Astrocyte (in vitro differentiated cells and primary cell): ENCODE measurements around the gene OR2AK2. TPM values are rescaled to one million over a fixed set of nuclear protein-coding genes. Genes with fewer than 3 reads are reported as not detected.

Experiments
- DNase-seq: peaks from one replicate; pipeline ENCODE4 v3.0.0-alpha.2; 2010; ENCODE audit warnings: low read depth
- FAIRE-seq: peaks from 2 replicates; lab custom pipeline; 2011; peaks lifted over from hg19 to GRCh38; lab: Jason Lieb, UNC
- H2AFZ ChIP-seq: 2 replicates; pipeline ENCODE4 v1.6.0; 2012; ENCODE audit warnings: low read depth, low read length, inconsistent platforms
- H3K27ac ChIP-seq: 2 replicates; pipeline ENCODE4 v1.5.1; 2011; ENCODE audit warnings: low read depth, low read length, inconsistent platforms
- H3K27me3 ChIP-seq: 2 replicates; pipeline ENCODE4 v1.6.0; 2011; ENCODE audit warnings: low read length, inconsistent platforms; ENCODE audit not compliant: insufficient read depth
- H3K36me3 ChIP-seq: 2 replicates; pipeline ENCODE4 v1.5.1; 2011; ENCODE audit warnings: low read length, inconsistent platforms; ENCODE audit not compliant: insufficient read depth
- H3K4me1 ChIP-seq: 2 replicates; pipeline ENCODE4 v1.5.1; 2011; ENCODE audit warnings: low read length, inconsistent platforms; ENCODE audit not compliant: insufficient read depth
- H3K4me2 ChIP-seq: 2 replicates; pipeline ENCODE4 v1.6.0; 2012; ENCODE audit warnings: low read length, inconsistent platforms
- H3K4me3 ChIP-seq: 2 replicates; pipeline ENCODE4 v1.5.1; 2011; ENCODE audit warnings: low read depth, mild to moderate bottlenecking, low read length, inconsistent platforms; ENCODE audit not compliant: insufficient read depth
- H3K79me2 ChIP-seq: 2 replicates; pipeline ENCODE4 v1.6.0; 2012; ENCODE audit warnings: mild to moderate bottlenecking, low read length, inconsistent platforms; ENCODE audit not compliant: insufficient read depth
- H3K9ac ChIP-seq: 2 replicates; pipeline ENCODE4 v1.6.0; 2012; ENCODE audit warnings: mild to moderate bottlenecking, low read length, inconsistent platforms
- H3K9me3 ChIP-seq: 2 replicates; pipeline ENCODE4 v1.5.1; 2012; ENCODE audit warnings: low read depth, mild to moderate bottlenecking, low read length, inconsistent platforms; ENCODE audit not compliant: insufficient read depth
- H4K20me1 ChIP-seq: 2 replicates; pipeline ENCODE4 v1.6.0; 2012; ENCODE audit warnings: low read length, inconsistent platforms; ENCODE audit not compliant: insufficient read depth
- H3K27ac Mint-ChIP-seq: one replicate; pipeline ENCODE4 v1.8.0; 2021; ENCODE audit warnings: mild to moderate bottlenecking, mixed read lengths; ENCODE audit not compliant: unreplicated experiment
- H3K27me3 Mint-ChIP-seq: one replicate; pipeline ENCODE4 v1.8.0; 2021; ENCODE audit warnings: low read depth, mixed read lengths; ENCODE audit not compliant: unreplicated experiment
- H3K36me3 Mint-ChIP-seq: one replicate; pipeline ENCODE4 v1.8.0; 2021; ENCODE audit warnings: low read depth, mixed read lengths; ENCODE audit not compliant: unreplicated experiment
- H3K4me1 Mint-ChIP-seq: one replicate; pipeline ENCODE4 v1.8.0; 2021; ENCODE audit warnings: low read depth, mixed read lengths; ENCODE audit not compliant: unreplicated experiment
- H3K4me3 Mint-ChIP-seq: one replicate; pipeline ENCODE4 v1.8.0; 2021; ENCODE audit warnings: mild to moderate bottlenecking, moderate library complexity, mixed read lengths; ENCODE audit not compliant: unreplicated experiment
- H3K9me3 Mint-ChIP-seq: one replicate; pipeline ENCODE4 v1.8.0; 2021; ENCODE audit warnings: mild to moderate bottlenecking, mixed read lengths; ENCODE audit not compliant: unreplicated experiment
- CTCF ChIP-seq: IDR thresholded peaks from 2 replicates; pipeline ENCODE4 v1.5.1; 2011; ENCODE audit warnings: low read depth, mild to moderate bottlenecking, inconsistent platforms, low read length, moderate library complexity; ENCODE audit not compliant: insufficient read depth
- EZH2 ChIP-seq: IDR thresholded peaks from 2 replicates; pipeline ENCODE4 v1.6.1; 2012; ENCODE audit warnings: mild to moderate bottlenecking, low read length, inconsistent platforms; ENCODE audit not compliant: insufficient read depth
- total RNA-seq: library from RNA; stranded (reverse); gene quantifications from 2 replicates; pipeline ENCODE4 v1.2.1, GENCODE V29; 2021

Gene OR2AK2
- total RNA-seq, 1 donor from 2014 or later = not detected

DNA sequence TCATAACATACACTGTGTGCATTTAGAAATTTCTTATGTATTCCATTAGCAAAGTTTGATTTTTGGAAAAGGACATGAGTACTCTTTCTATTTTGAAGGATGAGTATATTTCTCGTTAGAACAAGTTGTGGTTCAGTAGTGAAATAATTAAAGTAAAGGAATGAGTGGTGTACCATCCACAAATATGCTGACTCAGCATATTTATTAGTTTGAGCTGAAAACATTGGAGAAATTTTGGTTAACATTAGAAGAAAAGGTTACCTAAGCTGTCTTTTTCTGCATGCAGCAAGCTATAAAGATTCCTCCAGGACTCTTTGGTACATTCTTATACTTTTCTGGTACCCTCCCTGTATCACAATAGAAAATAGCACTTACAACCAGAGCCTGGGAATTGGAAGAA is 42.7 kb downstream of the OR2AK2 start:
- DNase-seq = no peak
- no peaks in the 10 kb centered on the region for H4K20me1 ChIP-seq
- no peaks in the 10 kb centered on the region for H3K36me3 ChIP-seq
- no peaks in the 10 kb centered on the region for H3K79me2 ChIP-seq
- Mint-ChIP-seq H3K27ac (no peak overlapping the region), H3K4me1 (no peaks in the 10 kb centered on the region), H3K4me3 (no peak overlapping the region), H3K36me3 (no peaks in the 10 kb centered on the region), H3K9me3 (peaks cover 10% of the 10 kb centered on the region), H3K27me3 (no peaks in the 10 kb centered on the region)
- no peak overlapping the region for H3K4me3 ChIP-seq
- H3K9ac ChIP-seq = no peak overlapping the region
- no peak overlapping the region for H2AFZ ChIP-seq
- peaks cover 8% of the 10 kb centered on the region for H3K9me3 ChIP-seq
- H3K4me1 ChIP-seq = no peaks in the 10 kb centered on the region
- H3K27me3 ChIP-seq = no peaks in the 10 kb centered on the region
- H3K27ac ChIP-seq = no peak overlapping the region
- no peak overlapping the region for H3K4me2 ChIP-seq
- TF ChIP-seq EZH2 = no peak
- TF ChIP-seq CTCF = no peak
- no peak for FAIRE-seq

DNA sequence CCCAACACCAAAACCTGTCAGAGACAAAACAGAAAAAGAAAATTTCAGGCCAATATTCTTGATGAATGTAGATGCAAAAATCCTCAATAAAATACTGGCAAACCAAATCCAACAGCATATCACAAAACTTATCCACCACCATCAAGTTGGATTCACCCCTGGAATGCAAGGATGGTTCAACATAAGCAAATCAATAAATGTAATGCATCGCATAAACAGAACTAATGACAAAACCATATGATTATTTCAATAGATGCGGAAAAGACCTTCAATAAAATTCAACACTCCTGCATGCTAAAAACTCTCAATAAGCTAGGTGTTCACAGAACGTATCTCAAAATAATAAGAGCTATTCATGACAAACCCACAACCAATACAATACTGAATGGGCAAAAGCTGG is 44.6 kb downstream of the OR2AK2 start:
- no peak overlapping the region for H3K27ac Mint-ChIP-seq
- no peak for TF ChIP-seq CTCF
- no peak for TF ChIP-seq EZH2
- peaks cover 8% of the 10 kb centered on the region for H3K9me3 ChIP-seq
- H3K4me2 ChIP-seq = no peak overlapping the region
- H3K4me1 ChIP-seq = no peaks in the 10 kb centered on the region
- no peak overlapping the region for H3K4me3 Mint-ChIP-seq
- no peak overlapping the region for H3K27ac ChIP-seq
- no peaks in the 10 kb centered on the region for H3K27me3 ChIP-seq
- no peaks in the 10 kb centered on the region for H3K27me3 Mint-ChIP-seq
- FAIRE-seq (no peak), DNase-seq (no peak)
- no peaks in the 10 kb centered on the region for H4K20me1 ChIP-seq
- no peak overlapping the region for H2AFZ ChIP-seq
- no peaks in the 10 kb centered on the region for H3K36me3 Mint-ChIP-seq
- peaks cover 10% of the 10 kb centered on the region for H3K9me3 Mint-ChIP-seq
- no peaks in the 10 kb centered on the region for H3K36me3 ChIP-seq
- H3K9ac ChIP-seq = no peak overlapping the region
- H3K79me2 ChIP-seq = no peaks in the 10 kb centered on the region
- H3K4me1 Mint-ChIP-seq = no peaks in the 10 kb centered on the region
- no peak overlapping the region for H3K4me3 ChIP-seq

- H4K20me1 ChIP-seq = no peaks in the 10 kb centered on the region
- FAIRE-seq (no peak), DNase-seq (no peak)
- TF ChIP-seq EZH2 = no peak
- no peak for TF ChIP-seq CTCF
- H3K27ac ChIP-seq = no peak within 1 kb of the TSS
- no peak within 1 kb of the TSS for H3K4me3 Mint-ChIP-seq
- no peaks in the 10 kb centered on the region for H3K4me1 ChIP-seq
- peaks cover 8% of the 10 kb centered on the region for H3K9me3 ChIP-seq
- H3K9ac ChIP-seq = no peak within 1 kb of the TSS
- H3K27me3 ChIP-seq = no peaks in the 10 kb centered on the region
- H3K36me3 ChIP-seq = no peaks in the 10 kb centered on the region
- H3K79me2 ChIP-seq = no peaks in the 10 kb centered on the region
- H3K36me3 Mint-ChIP-seq = no peaks in the 10 kb centered on the region
- H3K27me3 Mint-ChIP-seq = no peaks in the 10 kb centered on the region
- H2AFZ ChIP-seq = no peak within 1 kb of the TSS
- no peak within 1 kb of the TSS for H3K27ac Mint-ChIP-seq
- no peaks in the 10 kb centered on the region for H3K4me1 Mint-ChIP-seq
- peaks cover 10% of the 10 kb centered on the region for H3K9me3 Mint-ChIP-seq
- no peak within 1 kb of the TSS for H3K4me3 ChIP-seq
- no peak within 1 kb of the TSS for H3K4me2 ChIP-seq
These were observed 48.2 kb downstream of the OR2AK2 start, which contains the start of gene OR2L5 for GRCh38 chr1:248013229-248013710. Gene OR2L5, plus strand, starts transcription at chr1:248013660. Its CDS starts 8,288 bp downstream, at chr1:248021948.
